Endothelial cell of umbilical vein (primary cell): ENCODE data around the gene DPP7. TPM values are rescaled to one million over a fixed set of nuclear protein-coding genes. Genes with fewer than 3 reads are reported as not detected.

ENCODE experiments used
- BruUV-seq: library from RNA; stranded (reverse); fragments of 400-500 nt; replicated peaks from 2 replicates; lab custom pipeline; 2021; lab: Mats Ljungman, UMichigan
- CTCF ChIA-PET: fragments of 300-600, 350-600 bp; sonication (Branson Sonifier 250); formaldehyde crosslinking; loops from one replicate; lab custom pipeline; 2021; ENCODE audit warnings: antibody characterized with exemption, inconsistent platforms; lab: Charles Lee
- POLR2A ChIA-PET: fragments of 300-600, 350-600 bp; sonication (Branson Sonifier 250); formaldehyde crosslinking; loops from one replicate; lab custom pipeline; 2021; ENCODE audit warnings: antibody characterized with exemption, inconsistent platforms; lab: Charles Lee
- DNase-seq: peaks from one replicate; pipeline ENCODE4 v3.0.0-alpha.2; 2011; ENCODE audit warnings: low read depth, low spot score
- FAIRE-seq: peaks from 2 replicates; lab custom pipeline; 2011; peaks lifted over from hg19 to GRCh38; lab: Jason Lieb, UNC
- H2AFZ ChIP-seq: 2 replicates; pipeline ENCODE4 v1.6.0; 2012; ENCODE audit warnings: low read depth, low read length, control low read depth, inconsistent platforms
- H3K27ac ChIP-seq: 2 replicates; pipeline ENCODE4 v1.5.1; 2011; ENCODE audit warnings: low read depth, mild to moderate bottlenecking, control low read depth, low read length, moderate library complexity; ENCODE audit not compliant: insufficient read depth
- H3K27me3 ChIP-seq, 2 experiments: 2 replicates each; pipeline versions ENCODE4 v1.6.0 to v1.6.1; 2011; ENCODE audit warnings: low read length in 2 of 2, mixed read lengths in 1 of 2; ENCODE audit not compliant: control insufficient read depth in 2 of 2, insufficient read depth in 2 of 2
- H3K36me3 ChIP-seq, 2 experiments: 2 replicates in 1 of 2; 3 replicates in 1 of 2; pipeline ENCODE4 v1.5.1; 2011; ENCODE audit warnings: low read length in 2 of 2, mild to moderate bottlenecking in 1 of 2, moderate library complexity in 1 of 2; ENCODE audit not compliant: control insufficient read depth in 2 of 2, insufficient read depth in 2 of 2; ENCODE audit errors: extremely low read depth in 1 of 2
- H3K4me1 ChIP-seq: 3 replicates; pipeline ENCODE4 v1.5.1; 2011; ENCODE audit warnings: mild to moderate bottlenecking, low read length; ENCODE audit not compliant: control insufficient read depth, insufficient read depth; ENCODE audit errors: extremely low read depth
- H3K4me2 ChIP-seq: 2 replicates; pipeline ENCODE4 v1.6.1; 2011; ENCODE audit warnings: low read length, control low read depth, mixed read lengths; ENCODE audit not compliant: insufficient read depth
- H3K4me3 ChIP-seq, 3 experiments: fragments of 200-600 bp in 1 of 3; sonication (generic), shearing (Covaris generic) in 1 of 3; replicated peaks in 1 of 3; 2 replicates each; pipeline ENCODE4 v1.5.1; 2011 to 2016; ENCODE audit warnings: control low read depth in 3 of 3, low read length in 3 of 3, mild to moderate bottlenecking in 2 of 3, inconsistent platforms in 1 of 3, low read depth in 1 of 3, moderate library complexity in 1 of 3; ENCODE audit not compliant: insufficient read depth in 1 of 3
- H3K79me2 ChIP-seq: 2 replicates; pipeline ENCODE4 v1.6.0; 2012; ENCODE audit warnings: low read length, inconsistent platforms; ENCODE audit not compliant: control insufficient read depth, insufficient read depth
- H3K9ac ChIP-seq: replicated peaks from 2 replicates; pipeline ENCODE3; 2011; ENCODE audit warnings: low read length, control low read depth; ENCODE audit not compliant: insufficient read depth; ENCODE audit errors: extremely low read depth
- H3K9me1 ChIP-seq: replicated peaks from 3 replicates; pipeline ENCODE4 v1.6.0; 2011; ENCODE audit warnings: mild to moderate bottlenecking, low read length; ENCODE audit not compliant: control insufficient read depth, insufficient read depth; ENCODE audit errors: extremely low read depth
- H3K9me3 ChIP-seq: replicated peaks from 2 replicates; pipeline ENCODE4 v1.5.1; 2012; ENCODE audit warnings: low read length, inconsistent platforms; ENCODE audit not compliant: control insufficient read depth, insufficient read depth
- H4K20me1 ChIP-seq: replicated peaks from 2 replicates; pipeline ENCODE3; 2011; ENCODE audit warnings: mild to moderate bottlenecking, low read length; ENCODE audit not compliant: control insufficient read depth, insufficient read depth; ENCODE audit errors: extremely low read depth
- EZH2 ChIP-seq: IDR thresholded peaks from 2 replicates; pipeline ENCODE4 v1.6.1; 2012; ENCODE audit warnings: borderline replicate concordance, low read depth, mild to moderate bottlenecking, moderate library complexity, low read length, inconsistent platforms; ENCODE audit not compliant: severe bottlenecking
- FOS ChIP-seq: IDR thresholded peaks from 2 replicates; pipeline ENCODE4 v1.6.1; 2011; ENCODE audit warnings: mild to moderate bottlenecking, low read length, moderate library complexity, borderline replicate concordance; ENCODE audit not compliant: insufficient read depth
- GATA2 ChIP-seq: IDR thresholded peaks from 2 replicates; pipeline ENCODE4 v1.7.0; 2011; ENCODE audit warnings: low read depth, mild to moderate bottlenecking, moderate library complexity, mixed read lengths, low read length; ENCODE audit not compliant: insufficient read length, insufficient read depth
- JUN ChIP-seq: IDR thresholded peaks from 2 replicates; pipeline ENCODE4 v1.6.1; 2011; ENCODE audit warnings: borderline replicate concordance, low read depth; ENCODE audit not compliant: insufficient read length, insufficient read depth
- MAX ChIP-seq: IDR thresholded peaks from 2 replicates; pipeline ENCODE4 v1.6.1; 2011; ENCODE audit not compliant: insufficient read depth, insufficient read length
- MYC ChIP-seq: IDR thresholded peaks from one replicate; pipeline ENCODE4 v1.6.1; 2011; ENCODE audit warnings: mild to moderate bottlenecking, low read depth, low read length
- POLR2A ChIP-seq: IDR thresholded peaks from 2 replicates; pipeline ENCODE4 v1.6.1; 2012; ENCODE audit warnings: low read depth, mild to moderate bottlenecking, control low read depth, low read length
- POLR2AphosphoS5 ChIP-seq: IDR thresholded peaks from 2 replicates; pipeline ENCODE4 v1.6.1; 2012; ENCODE audit warnings: low read depth, mild to moderate bottlenecking, control low read depth, low read length, moderate library complexity; ENCODE audit not compliant: insufficient read depth
- dilution Hi-C: fragments of 300-500 bp; cut with MboI; formaldehyde crosslinking; loops from one replicate; pipeline ENCODE4 v1.15.0; 2019; ENCODE audit warnings: low sequenced_read_pairs; ENCODE audit not compliant: extremely low pct_ligation_motif_present
- intact Hi-C: fragments of 100-400 bp; cut with micrococcal nuclease; formaldehyde crosslinking; loops from one replicate; pipeline ENCODE4 v1.10.0; 2022
- polyA plus RNA-seq, 4 experiments: library from polyadenylated mRNA; depleted of rRNA in 3 of 4; stranded (reverse) in 3 of 4; unstranded in 1 of 4; fragments of >200 nt; gene quantifications; 2 replicates each; pipeline versions ENCODE4 v1.2.1 to v1.2.3, GENCODE V29; 2011 to 2012; ENCODE audit warnings: missing spikeins in 1 of 4
- total RNA-seq: library from RNA; stranded (reverse); gene quantifications from 2 replicates; pipeline ENCODE4 v1.2.3, GENCODE V29; 2021
- TF ChIP-seq, protein P1 (sequence below), 2 donors: IDR thresholded peaks; 1 replicate in 1 of 2; 2 replicates in 1 of 2; pipeline ENCODE4 v1.5.1; 2011; ENCODE audit warnings: low read length in 2 of 2, mild to moderate bottlenecking in 2 of 2, moderate library complexity in 2 of 2, control low read depth in 1 of 2, inconsistent platforms in 1 of 2, low read depth in 1 of 2; ENCODE audit not compliant: insufficient read depth in 1 of 2; ENCODE audit errors: extremely low read depth in 1 of 2

DPP7 gene
- total and polyA plus RNA-seq, 2 donors (not counting 3 experiments of a cell fraction or from before 2014, with no cell fraction given), result 149 to 200 TPM

DNA sequence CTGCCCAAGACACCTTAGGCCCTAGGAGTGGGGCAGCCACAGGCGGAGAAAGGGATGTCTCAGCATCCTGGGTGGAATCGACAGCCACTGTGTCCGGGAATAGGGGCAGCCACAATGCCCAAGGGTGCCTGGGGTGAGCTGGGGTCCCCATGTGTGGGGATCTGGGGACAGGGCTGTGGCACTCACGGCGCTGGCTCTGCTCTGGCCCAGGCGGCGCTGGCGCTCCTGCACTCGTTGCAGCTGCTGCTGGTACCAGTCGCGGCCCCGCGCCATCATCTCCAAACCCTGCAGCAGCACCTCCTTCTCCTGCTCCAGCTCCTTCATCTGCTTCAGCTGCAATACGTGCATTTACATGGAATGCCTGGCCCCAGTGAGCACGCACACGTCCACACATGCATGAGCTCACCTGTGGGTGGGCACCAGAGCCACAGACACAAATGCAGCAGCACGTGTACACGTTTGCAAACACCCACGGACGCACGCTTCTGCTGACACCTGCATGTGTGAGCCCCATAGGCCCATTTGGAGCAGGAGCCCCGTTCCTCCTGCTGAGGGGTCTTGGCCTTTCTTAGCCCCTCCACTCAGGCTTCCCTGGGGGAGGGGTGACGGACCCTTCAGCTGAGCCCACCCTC is 49.1 kb downstream of the DPP7 start:
- H2AFZ ChIP-seq, result no peak overlapping the region
- no peak for FAIRE-seq
- no peaks in the 10 kb centered on the region for H3K9me3 ChIP-seq
- no peaks in the 10 kb centered on the region for H3K36me3 ChIP-seq
- no peak overlapping the region for H3K27ac ChIP-seq
- H4K20me1 ChIP-seq, result no peaks in the 10 kb centered on the region
- ChIA-PET POLR2A (no interaction called here), CTCF (interaction anchor here (0.8 to 8.0 kb wide), 4 partner anchors 17 to 171 kb away, joined by 3 to 152 read pairs (median 22); partner anchors contain the start of gene NPDC1)
- H3K4me2 ChIP-seq, result no peak overlapping the region
- no peak for DNase-seq
- intact Hi-C loops (no loop called here), dilution Hi-C loops (no loop called here)
- H3K4me1 ChIP-seq, result peaks cover 5% of the 10 kb centered on the region
- no peak overlapping the region for H3K4me3 ChIP-seq
- TF ChIP-seq MAX (no peak), FOS (no peak), POLR2A (no peak), POLR2AphosphoS5 (no peak), EZH2 (no peak), GATA2 (no peak), MYC (no peak), JUN (no peak)
- TF ChIP-seq, protein P1, sequence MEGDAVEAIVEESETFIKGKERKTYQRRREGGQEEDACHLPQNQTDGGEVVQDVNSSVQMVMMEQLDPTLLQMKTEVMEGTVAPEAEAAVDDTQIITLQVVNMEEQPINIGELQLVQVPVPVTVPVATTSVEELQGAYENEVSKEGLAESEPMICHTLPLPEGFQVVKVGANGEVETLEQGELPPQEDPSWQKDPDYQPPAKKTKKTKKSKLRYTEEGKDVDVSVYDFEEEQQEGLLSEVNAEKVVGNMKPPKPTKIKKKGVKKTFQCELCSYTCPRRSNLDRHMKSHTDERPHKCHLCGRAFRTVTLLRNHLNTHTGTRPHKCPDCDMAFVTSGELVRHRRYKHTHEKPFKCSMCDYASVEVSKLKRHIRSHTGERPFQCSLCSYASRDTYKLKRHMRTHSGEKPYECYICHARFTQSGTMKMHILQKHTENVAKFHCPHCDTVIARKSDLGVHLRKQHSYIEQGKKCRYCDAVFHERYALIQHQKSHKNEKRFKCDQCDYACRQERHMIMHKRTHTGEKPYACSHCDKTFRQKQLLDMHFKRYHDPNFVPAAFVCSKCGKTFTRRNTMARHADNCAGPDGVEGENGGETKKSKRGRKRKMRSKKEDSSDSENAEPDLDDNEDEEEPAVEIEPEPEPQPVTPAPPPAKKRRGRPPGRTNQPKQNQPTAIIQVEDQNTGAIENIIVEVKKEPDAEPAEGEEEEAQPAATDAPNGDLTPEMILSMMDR (IDR thresholded peaks at IDR 0.05; ENCODE audit: extremely low read depth in 1 of 2, insufficient read depth in 1 of 2, low read depth in 1 of 2, low read length in 2 of 2), result no peak
- H3K9me1 ChIP-seq, result no peaks in the 10 kb centered on the region
- peaks cover 9% of the 10 kb centered on the region for H3K79me2 ChIP-seq
- no peak overlapping the region for H3K9ac ChIP-seq
- H3K27me3 ChIP-seq, result no peaks in the 10 kb centered on the region
- no TSS peak for BruUV-seq
